ENCODE measurements around the gene PCNP. TPM values are rescaled to one million over a fixed set of nuclear protein-coding genes. Genes with fewer than 3 reads are reported as not detected.
"Not testable (repeated sequence)": the region's sequence is repeated elsewhere in the genome, so short reads cannot be mapped to it uniquely, and the experiment has no call there.

Gene PCNP
- total RNA-seq, 4 donors from 2014 or later, result 62.6 to 97.9 (median 77.1) TPM

DNA sequence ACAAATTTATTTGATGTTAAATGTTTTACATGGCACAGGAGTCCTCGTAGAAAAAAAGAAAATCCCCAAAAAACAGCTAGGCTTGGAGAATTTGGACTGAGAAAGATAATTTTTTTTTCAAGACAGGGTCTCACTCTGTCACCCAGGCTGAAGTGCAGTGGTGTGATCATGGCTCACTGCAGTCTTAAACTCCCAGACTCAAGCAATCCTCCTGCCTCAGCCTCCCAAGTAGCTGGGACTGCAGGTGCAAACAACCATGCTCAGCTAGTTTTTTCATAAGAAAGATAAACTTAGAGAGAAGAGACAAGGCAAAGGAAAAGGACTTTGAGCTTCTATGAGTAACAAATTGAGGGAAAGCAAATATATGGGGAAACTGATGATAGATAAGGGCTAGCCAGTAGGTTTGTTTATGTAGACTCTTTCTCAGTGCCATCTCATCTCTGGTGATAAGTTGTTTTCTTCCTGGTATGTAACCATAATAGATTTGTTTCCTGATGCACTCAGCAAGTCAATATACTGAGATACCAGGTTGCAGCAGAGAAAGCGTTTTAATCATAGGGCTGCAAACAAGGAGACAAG lies 25.4 kb upstream of the PCNP start:
- DNase-seq (ENCODE audit: low spot score) (no peak), ATAC-seq (ENCODE audit: low FRiP score) (no peak)
- TF ChIP-seq, protein P1, sequence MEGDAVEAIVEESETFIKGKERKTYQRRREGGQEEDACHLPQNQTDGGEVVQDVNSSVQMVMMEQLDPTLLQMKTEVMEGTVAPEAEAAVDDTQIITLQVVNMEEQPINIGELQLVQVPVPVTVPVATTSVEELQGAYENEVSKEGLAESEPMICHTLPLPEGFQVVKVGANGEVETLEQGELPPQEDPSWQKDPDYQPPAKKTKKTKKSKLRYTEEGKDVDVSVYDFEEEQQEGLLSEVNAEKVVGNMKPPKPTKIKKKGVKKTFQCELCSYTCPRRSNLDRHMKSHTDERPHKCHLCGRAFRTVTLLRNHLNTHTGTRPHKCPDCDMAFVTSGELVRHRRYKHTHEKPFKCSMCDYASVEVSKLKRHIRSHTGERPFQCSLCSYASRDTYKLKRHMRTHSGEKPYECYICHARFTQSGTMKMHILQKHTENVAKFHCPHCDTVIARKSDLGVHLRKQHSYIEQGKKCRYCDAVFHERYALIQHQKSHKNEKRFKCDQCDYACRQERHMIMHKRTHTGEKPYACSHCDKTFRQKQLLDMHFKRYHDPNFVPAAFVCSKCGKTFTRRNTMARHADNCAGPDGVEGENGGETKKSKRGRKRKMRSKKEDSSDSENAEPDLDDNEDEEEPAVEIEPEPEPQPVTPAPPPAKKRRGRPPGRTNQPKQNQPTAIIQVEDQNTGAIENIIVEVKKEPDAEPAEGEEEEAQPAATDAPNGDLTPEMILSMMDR (IDR thresholded peaks at IDR 0.05), result no peak

DNA sequence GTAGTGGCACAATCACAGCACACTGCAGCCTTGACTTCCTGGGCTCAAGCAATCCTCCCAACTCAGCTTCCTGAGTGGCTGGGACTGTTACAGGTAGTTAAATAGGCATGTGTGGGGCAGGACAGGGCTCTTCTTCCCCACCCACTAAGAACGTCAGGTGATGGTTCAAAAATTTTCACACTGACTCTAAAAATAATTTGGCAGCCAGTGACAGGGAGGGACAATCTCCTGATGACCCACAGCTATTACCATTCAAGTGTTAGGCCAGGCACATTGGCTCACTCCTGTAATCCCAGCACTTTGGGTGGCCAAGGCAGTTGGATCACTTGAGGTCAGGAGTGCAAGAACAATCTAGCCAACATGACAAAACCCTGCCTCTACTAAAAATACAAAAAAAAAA lies 24.5 kb upstream of the PCNP start:
- no peak for ATAC-seq (ENCODE audit: low FRiP score)
- TF ChIP-seq, protein P1 (IDR thresholded peaks at IDR 0.05), result no peak
- DNase-seq (ENCODE audit: low spot score), result no peak

DNA sequence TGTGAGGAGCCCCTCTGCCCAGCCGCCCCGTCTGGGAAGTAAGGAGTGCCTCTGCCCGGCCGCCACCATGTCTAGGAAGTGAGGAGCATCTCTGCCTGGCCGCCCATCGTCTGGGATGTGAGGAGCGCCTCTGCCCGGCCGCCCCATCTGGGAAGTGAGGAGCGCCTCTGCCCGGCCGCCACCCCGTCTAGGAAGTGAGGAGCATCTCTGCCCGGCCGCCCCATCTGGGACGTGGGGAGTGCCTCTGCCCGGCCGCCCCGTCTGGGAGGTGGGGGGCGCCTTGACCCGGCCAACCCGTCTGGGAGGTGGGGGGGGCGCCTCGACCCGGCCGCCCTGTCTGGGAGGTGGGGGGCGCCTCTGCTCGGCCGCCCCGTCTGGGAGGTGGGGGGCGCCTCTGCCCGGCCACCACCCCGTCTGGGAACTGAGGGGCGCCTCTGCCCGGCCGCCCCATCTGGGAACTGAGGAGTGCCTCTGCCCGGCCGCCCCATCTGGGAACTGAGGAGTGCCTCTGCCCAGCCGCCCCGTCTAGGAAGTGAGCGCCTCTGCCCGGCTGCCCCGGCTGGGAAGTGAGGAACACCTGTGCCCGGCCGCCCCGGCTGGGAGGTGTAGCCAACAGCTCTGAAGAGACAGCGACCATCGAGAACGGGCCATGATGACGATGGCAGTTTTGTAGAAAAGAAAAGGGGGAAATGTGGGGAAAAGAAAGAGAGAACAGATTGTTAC lies 22.5 kb upstream of the PCNP start:
- not testable (repeated sequence) for ATAC-seq (ENCODE audit: low FRiP score); DNase-seq (ENCODE audit: low spot score)

DNA sequence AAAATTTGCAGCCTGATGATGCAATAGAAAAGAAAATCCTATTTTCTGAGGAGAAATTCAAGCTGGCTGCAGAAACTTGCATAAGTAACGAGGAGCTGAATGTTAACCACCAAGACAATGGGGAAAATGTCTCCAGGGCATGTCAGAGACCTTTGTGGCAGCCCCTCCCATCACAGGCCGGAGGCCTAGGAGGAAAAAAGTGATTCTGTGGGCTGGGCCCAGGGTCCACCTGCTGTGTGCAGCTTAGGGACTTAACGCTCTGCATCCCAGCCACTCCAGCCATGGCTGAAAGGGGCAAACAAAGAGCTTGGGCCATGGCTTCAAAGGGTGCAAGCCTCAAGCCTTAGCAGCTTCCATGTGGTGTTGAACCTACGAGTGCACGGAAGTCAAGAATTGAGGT lies 20.6 kb upstream of the PCNP start:
- not testable (repeated sequence) for ATAC-seq (ENCODE audit: low FRiP score); DNase-seq (ENCODE audit: low spot score)

DNA sequence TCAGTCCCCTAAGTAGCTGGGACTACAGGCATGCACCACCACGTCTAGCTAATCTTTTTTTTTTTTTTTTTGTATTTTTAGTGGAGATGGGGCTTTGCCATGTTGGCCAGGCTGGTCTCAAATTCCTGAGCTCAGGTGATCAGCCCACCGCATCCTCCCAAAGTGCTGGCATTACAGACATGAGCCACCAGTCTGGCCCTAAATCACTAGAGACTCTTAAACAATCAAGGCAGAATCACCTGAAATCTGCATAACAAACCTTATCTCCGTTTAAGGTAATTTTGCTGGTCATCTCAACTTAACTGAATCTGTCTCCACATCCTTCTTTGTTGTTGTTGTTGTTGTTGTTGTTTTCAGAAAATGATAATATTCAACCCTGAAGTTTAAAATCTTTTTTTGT lies 17.9 kb upstream of the PCNP start:
- no peak for ATAC-seq (ENCODE audit: low FRiP score)
- DNase-seq (ENCODE audit: low spot score), result no peak
- TF ChIP-seq, protein P1 (IDR thresholded peaks at IDR 0.05), result no peak

DNA sequence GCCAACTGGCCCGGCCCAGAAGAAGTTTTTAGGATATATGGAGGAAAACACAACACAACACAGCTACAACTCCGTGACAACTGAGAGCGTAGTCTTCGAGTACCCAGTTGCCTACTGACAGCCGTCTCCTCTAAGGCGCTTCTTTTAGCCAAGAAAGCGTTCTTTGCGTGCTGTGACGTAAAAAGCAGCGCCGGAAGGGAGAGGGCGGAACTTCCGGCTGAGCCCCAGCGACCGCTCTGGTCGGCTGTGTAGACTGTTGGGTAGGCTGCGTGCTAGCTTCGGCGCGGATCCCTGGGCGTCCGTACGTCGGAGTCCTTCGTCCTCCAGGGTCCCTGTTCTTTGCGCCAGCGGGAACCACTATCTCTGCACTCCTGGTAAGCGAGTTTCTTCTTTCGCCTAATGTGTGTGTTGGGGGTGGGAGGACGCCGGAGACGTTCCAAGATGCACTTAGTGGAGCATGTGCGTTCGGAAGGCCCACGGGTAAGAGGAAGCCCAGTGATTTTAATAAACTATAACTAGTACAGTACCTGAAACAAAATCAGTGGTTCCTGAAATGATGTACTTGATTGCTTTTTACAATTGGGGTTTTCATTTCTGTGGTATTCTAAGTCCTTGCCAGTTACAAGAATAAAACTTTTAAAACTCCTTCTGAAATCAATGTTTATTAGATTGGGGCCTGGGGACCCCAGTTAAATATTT lies 12.2 kb upstream of the PCNP start, which contains the start of gene TRMT10C:
TRMT10C (plus strand) TSS at position 239 of the 699 bp plus-strand sequence. CDS start 2,914 bp downstream, outside the sequence.
- TF ChIP-seq, protein P1 (IDR thresholded peaks at IDR 0.05), result no peak
- ATAC-seq (ENCODE audit: low FRiP score), result peak; percentile 97
- DNase-seq (ENCODE audit: low spot score), result peak; percentile 73

DNA sequence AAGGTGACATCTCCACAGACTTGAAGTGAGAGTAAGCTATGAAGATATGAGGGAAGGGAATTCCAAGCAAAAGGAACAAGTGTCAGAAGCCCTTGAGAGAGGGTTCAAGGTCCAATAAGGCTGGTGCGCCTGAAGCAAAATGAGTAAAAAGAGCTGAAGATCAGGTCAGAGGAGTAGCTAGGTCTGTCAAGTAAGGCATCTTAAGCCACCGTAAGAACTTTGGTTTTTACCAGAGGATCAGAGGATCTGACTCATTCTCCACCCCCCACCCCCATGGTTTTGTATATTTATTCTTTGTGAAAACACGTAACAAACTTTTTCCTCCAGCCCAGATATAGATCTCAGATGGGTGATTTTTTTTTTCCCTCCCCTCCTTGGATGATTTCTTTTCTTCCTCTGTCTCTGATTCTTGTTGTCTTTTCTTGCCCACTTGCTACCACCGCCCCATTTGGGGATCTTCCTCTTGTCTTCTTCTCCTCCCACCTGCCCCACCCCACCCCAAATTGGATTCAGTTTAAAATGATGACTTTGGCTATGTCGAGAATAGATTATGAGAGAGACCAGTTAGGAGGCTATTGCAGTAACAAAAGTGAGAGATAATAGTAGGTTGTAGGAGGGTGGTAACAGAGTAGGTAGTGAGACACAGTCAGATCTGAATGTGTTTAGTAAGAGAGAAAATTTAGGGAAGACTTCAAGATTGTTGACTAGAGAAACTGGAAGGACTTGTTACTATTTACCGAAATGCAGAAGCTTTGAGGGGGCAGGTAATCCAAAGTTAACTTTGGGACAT lies 6.3 kb upstream of the PCNP start:
- ATAC-seq (ENCODE audit: low FRiP score), result no peak
- TF ChIP-seq, protein P1 (IDR thresholded peaks at IDR 0.05), result no peak
- no peak for DNase-seq (ENCODE audit: low spot score)

Measured in omental fat pad (tissue), 4 donors.